Uterus (tissue), 2 donors: ENCODE results near the gene RREB1.

Experiments used
- POLR2A ChIP-seq, 2 donors: fragments of 450-650 bp; IDR thresholded peaks; one replicate each; pipeline ENCODE4 v1.6.1; 2016; ENCODE audit warnings: antibody characterized with exemption in 2 of 2, mild to moderate bottlenecking in 1 of 2, moderate library complexity in 1 of 2
- TF ChIP-seq, protein P1 (sequence below), 4 experiments: fragments of 200-600 bp in 2 of 4; fragments of 450-650 bp in 2 of 4; sonication (generic) in 2 of 4; IDR thresholded peaks; one replicate each; pipeline ENCODE4 v1.5.1; 2016 to 2019; ENCODE audit warnings: antibody characterized with exemption in 4 of 4, mild to moderate bottlenecking in 2 of 4, moderate library complexity in 1 of 4

DNA sequence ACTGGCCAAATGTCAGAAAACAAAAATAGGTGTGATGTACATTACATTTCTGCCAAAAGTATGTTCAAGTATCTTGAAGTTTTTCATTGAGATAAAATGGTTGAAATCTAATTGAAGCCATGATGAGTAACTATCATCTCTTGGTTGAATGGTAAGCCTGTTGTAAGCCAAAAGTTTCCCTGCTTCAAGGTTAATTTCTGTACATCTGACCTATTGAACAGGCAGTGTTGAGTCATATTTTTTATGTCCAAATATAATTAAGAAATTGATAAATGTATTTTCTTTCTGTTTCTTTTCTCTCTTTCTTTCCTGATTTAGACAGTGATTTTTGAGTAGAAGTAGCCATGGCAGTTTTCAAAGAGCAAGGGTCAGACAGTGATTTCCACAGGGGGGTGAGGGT is 4.4 kb downstream of the RREB1 start:
- TF ChIP-seq, protein P1, sequence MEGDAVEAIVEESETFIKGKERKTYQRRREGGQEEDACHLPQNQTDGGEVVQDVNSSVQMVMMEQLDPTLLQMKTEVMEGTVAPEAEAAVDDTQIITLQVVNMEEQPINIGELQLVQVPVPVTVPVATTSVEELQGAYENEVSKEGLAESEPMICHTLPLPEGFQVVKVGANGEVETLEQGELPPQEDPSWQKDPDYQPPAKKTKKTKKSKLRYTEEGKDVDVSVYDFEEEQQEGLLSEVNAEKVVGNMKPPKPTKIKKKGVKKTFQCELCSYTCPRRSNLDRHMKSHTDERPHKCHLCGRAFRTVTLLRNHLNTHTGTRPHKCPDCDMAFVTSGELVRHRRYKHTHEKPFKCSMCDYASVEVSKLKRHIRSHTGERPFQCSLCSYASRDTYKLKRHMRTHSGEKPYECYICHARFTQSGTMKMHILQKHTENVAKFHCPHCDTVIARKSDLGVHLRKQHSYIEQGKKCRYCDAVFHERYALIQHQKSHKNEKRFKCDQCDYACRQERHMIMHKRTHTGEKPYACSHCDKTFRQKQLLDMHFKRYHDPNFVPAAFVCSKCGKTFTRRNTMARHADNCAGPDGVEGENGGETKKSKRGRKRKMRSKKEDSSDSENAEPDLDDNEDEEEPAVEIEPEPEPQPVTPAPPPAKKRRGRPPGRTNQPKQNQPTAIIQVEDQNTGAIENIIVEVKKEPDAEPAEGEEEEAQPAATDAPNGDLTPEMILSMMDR (IDR thresholded peaks at IDR 0.05): no peak
- TF ChIP-seq POLR2A (IDR thresholded peaks at IDR 0.05): no peak
